Measurements from ENCODE around the gene CCM2. TPM values are rescaled to one million over a fixed set of nuclear protein-coding genes. Genes with fewer than 3 reads are reported as not detected.

Gene CCM2
- polyA plus RNA-seq, 2 of the 4 experiments (the other 2 are of a cell fraction): 18.9 to 34.6 TPM

- peak overlapping the region; percentile 79 for H3K4me2 ChIP-seq
- DNase-seq (ENCODE audit: low read depth in 1 of 2, low spot score in 1 of 2): no peak
- H3K9me3 ChIP-seq: no peaks in the 10 kb centered on the region
- peak overlapping the region in 1 of 2 experiments; percentile 91; a peak in 2 of 6 replicates for H3K27ac ChIP-seq
- no peak for TF ChIP-seq CTCF (IDR thresholded peaks at IDR 0.05)
- TF ChIP-seq RNF2 (IDR thresholded peaks at IDR 0.05; ENCODE audit: borderline replicate concordance, low read depth): no peak
- TF ChIP-seq ESRRA (IDR thresholded peaks at IDR 0.05; ENCODE audit: borderline replicate concordance, low read length): no peak
- TF ChIP-seq SREBF2 (IDR thresholded peaks at IDR 0.05): no peak
- peak overlapping the region; percentile 85 for H3K4me3 ChIP-seq
- FAIRE-seq: no peak
- 72% methylated on average over 10 of the region's 10 CpGs for WGBS (ENCODE audit: missing lambda C conversion rate)
- peaks cover 10% of the 10 kb centered on the region for H3K4me1 ChIP-seq
- ChIA-PET CTCF (interaction anchor here (0.7 to 1.2 kb wide), 7 partner anchors 19 to 419 kb away, joined by 3 to 4 read pairs (median 3); partner anchors contain the start of genes H2AZ2 and TMED4), POLR2A (interaction anchor here (0.5 to 2.3 kb wide), 5 partner anchors 9 to 418 kb away, joined by 3 to 14 read pairs (median 6); partner anchors contain the start of genes PURB and TBRG4)
- ATAC-seq: no peak
Measured at GRCh38 chr7:45001138-45001694, 1.2 kb downstream of the CCM2 start.

DNA sequence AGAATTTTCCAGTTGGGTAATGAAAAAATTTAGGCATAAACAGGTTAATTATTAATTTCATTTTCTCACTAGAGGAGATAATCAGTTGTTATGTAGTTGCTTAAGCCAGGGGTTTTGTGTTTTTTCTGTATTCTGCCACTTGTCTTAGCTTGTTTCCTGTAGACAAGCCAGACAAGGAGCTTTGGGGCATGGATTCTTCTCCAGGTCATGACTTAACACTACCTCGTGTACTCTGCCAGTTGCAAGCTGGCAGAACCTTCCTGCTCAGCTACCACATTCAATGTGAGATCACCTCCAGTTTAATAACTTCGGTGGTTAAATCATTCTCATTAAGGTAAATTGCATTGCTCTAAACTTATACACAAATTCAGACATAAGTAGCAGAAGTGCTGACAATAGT is 1.8 kb downstream of the CCM2 start:
- TF ChIP-seq MAFK (IDR thresholded peaks at IDR 0.05; ENCODE audit: partially characterized antibody) (peak; percentile 14), GATA3 (IDR thresholded peaks at IDR 0.05; ENCODE audit: borderline replicate concordance) (no peak), RFX5 (IDR thresholded peaks at IDR 0.05) (no peak)
- peaks cover 10% of the 10 kb centered on the region for H3K4me1 ChIP-seq
- no peak overlapping the region for H3K4me3 ChIP-seq
- ChIA-PET CTCF (interaction anchor here (0.6 to 1.2 kb wide), 7 partner anchors 19 to 419 kb away, joined by 3 to 4 read pairs (median 3); partner anchors contain the start of genes H2AZ2 and TMED4), POLR2A (interaction anchor here (0.5 to 2.3 kb wide), 2 partner anchors 8 to 110 kb away, joined by 6 to 14 read pairs; partner anchors contain the start of gene TBRG4)
- H3K9me3 ChIP-seq: no peaks in the 10 kb centered on the region
- DNase-seq (ENCODE audit: low read depth in 1 of 2, low spot score in 1 of 2) (no peak), ATAC-seq (no peak), FAIRE-seq (no peak)
- no peak overlapping the region for H3K27ac ChIP-seq
- H3K4me2 ChIP-seq: peak overlapping the region; percentile 79
- 70% methylated on average over 2 of the region's 2 CpGs for WGBS (ENCODE audit: missing lambda C conversion rate)

GRCh38 chr7:45003789-45004188 is 3.8 kb downstream of the CCM2 start:
- DNase-seq (ENCODE audit: low read depth in 1 of 2, low spot score in 1 of 2): no peak
- no peak overlapping the region for H3K4me3 ChIP-seq
- no peaks in the 10 kb centered on the region for H3K9me3 ChIP-seq
- no peak overlapping the region for H3K27ac ChIP-seq
- no peak for ATAC-seq
- FAIRE-seq: no peak
- CTCF ChIA-PET: interaction anchor here (1.0 to 1.1 kb wide), 2 partner anchors 108 to 132 kb away, joined by 3 read pairs; partner anchors contain the start of gene TBRG4
- no peak overlapping the region for H3K4me2 ChIP-seq
- TF ChIP-seq CBX8 (IDR thresholded peaks at IDR 0.05) (no peak), FOSB (CRISPR knock-in tag; IDR thresholded peaks at IDR 0.05) (no peak)
- peaks cover 10% of the 10 kb centered on the region for H3K4me1 ChIP-seq
- POLR2A ChIA-PET: no interaction called here
- WGBS (ENCODE audit: missing lambda C conversion rate): 88% methylated on average over 4 of the region's 4 CpGs

GRCh38 chr7:45007106-45007505 is 7.1 kb downstream of the CCM2 start:
- ATAC-seq: no peak
- Histone ChIP-seq H3K4me1 (no peaks in the 10 kb centered on the region), H3K4me2 (no peak overlapping the region), H3K27ac (no peak overlapping the region), H3K9me3 (no peaks in the 10 kb centered on the region), H3K4me3 (no peak overlapping the region)
- no peak for DNase-seq (ENCODE audit: low read depth in 1 of 2, low spot score in 1 of 2)
- ChIA-PET POLR2A (no interaction called here), CTCF (interaction anchor here (1.2 kb wide), 1 partner anchor 150 kb away, joined by 3 read pairs; no protein-coding TSS in a partner anchor)
- WGBS (ENCODE audit: missing lambda C conversion rate): 93% methylated on average over 7 of the region's 7 CpGs
- TF ChIP-seq CEBPB (IDR thresholded peaks at IDR 0.05): no peak
- TF ChIP-seq HOXB13 (CRISPR knock-in tag; IDR thresholded peaks at IDR 0.05; ENCODE audit: low read depth): no peak
- TF ChIP-seq, protein P1, sequence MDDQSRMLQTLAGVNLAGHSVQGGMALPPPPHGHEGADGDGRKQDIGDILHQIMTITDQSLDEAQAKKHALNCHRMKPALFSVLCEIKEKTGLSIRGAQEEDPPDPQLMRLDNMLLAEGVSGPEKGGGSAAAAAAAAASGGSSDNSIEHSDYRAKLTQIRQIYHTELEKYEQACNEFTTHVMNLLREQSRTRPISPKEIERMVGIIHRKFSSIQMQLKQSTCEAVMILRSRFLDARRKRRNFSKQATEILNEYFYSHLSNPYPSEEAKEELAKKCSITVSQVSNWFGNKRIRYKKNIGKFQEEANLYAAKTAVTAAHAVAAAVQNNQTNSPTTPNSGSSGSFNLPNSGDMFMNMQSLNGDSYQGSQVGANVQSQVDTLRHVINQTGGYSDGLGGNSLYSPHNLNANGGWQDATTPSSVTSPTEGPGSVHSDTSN (IDR thresholded peaks at IDR 0.05): no peak
- no peak for TF ChIP-seq ELK1 (IDR thresholded peaks at IDR 0.05; ENCODE audit: low read depth, low read length)
- TF ChIP-seq RNF2 (IDR thresholded peaks at IDR 0.05; ENCODE audit: borderline replicate concordance, low read depth): no peak
- TF ChIP-seq RFX5 (IDR thresholded peaks at IDR 0.05): no peak
- TF ChIP-seq MAZ (IDR thresholded peaks at IDR 0.05; ENCODE audit: borderline replicate concordance, low read depth, low read length): no peak
- TF ChIP-seq HEYL (CRISPR knock-in tag; IDR thresholded peaks at IDR 0.05): no peak
- no peak for TF ChIP-seq CBX2 (IDR thresholded peaks at IDR 0.05; ENCODE audit: borderline replicate concordance, low read depth)
- no peak for TF ChIP-seq JUN (IDR thresholded peaks at IDR 0.05)
- TF ChIP-seq TP53 (CRISPR knock-in tag; IDR thresholded peaks at IDR 0.05): no peak
- no peak for TF ChIP-seq GATA3 (IDR thresholded peaks at IDR 0.05; ENCODE audit: borderline replicate concordance)
- TF ChIP-seq SMC3 (IDR thresholded peaks at IDR 0.05): no peak
- TF ChIP-seq HOXB5 (CRISPR knock-in tag; IDR thresholded peaks at IDR 0.05): no peak
- TF ChIP-seq, protein P2, sequence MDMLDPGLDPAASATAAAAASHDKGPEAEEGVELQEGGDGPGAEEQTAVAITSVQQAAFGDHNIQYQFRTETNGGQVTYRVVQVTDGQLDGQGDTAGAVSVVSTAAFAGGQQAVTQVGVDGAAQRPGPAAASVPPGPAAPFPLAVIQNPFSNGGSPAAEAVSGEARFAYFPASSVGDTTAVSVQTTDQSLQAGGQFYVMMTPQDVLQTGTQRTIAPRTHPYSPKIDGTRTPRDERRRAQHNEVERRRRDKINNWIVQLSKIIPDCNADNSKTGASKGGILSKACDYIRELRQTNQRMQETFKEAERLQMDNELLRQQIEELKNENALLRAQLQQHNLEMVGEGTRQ (IDR thresholded peaks at IDR 0.05): no peak
- TF ChIP-seq RARB (CRISPR knock-in tag; IDR thresholded peaks at IDR 0.05): no peak
- TF ChIP-seq EP300 (IDR thresholded peaks at IDR 0.05): no peak
- FAIRE-seq: no peak

All from A549 (cell line).